Fibroblast of the aortic adventitia (primary cell): ENCODE measurements around the gene GPC5. TPM values are rescaled to one million over a fixed set of nuclear protein-coding genes. Genes with fewer than 3 reads are reported as not detected.

Source experiments
- DNase-seq: peaks from one replicate; pipeline ENCODE4 v3.0.0-alpha.2; 2010; ENCODE audit warnings: low read depth
- H3K4me3 ChIP-seq: 2 replicates; pipeline ENCODE4 v1.5.1; 2011; ENCODE audit warnings: low read depth, mild to moderate bottlenecking, control low read depth, low read length, moderate library complexity
- CTCF ChIP-seq: IDR thresholded peaks from 2 replicates; pipeline ENCODE4 v1.5.1; 2011; ENCODE audit warnings: mild to moderate bottlenecking, low read length, control low read depth, inconsistent platforms; ENCODE audit not compliant: insufficient read depth
- total RNA-seq: library from RNA; depleted of rRNA; stranded (reverse); fragments of >200 nt; gene quantifications from 2 replicates; pipeline ENCODE4 v1.2.3, GENCODE V29; 2012; ENCODE audit warnings: low replicate concordance

GPC5 gene
- total RNA-seq, 1 donor = 0.18 TPM

DNA sequence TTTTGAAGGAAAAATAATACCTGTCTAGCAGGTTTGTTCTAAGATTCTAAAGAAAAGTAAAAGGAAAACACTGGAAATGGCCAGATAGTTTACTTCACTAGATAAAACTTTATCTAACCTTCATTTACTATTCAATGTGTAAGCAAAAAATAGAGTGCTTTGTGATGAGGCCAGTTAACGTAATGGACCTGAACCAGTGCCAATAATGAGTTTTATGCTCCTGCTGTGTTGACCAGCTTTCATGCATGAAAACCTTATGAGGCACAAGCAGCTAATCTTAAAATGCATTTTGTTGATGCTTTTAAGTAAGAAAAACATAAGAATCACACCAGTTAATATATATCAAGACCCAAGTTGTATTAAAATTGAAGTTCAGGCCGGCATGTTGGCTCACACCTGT is 1211.0 kb downstream of the GPC5 start:
- DNase-seq = no peak
- no peak for TF ChIP-seq CTCF
- H3K4me3 ChIP-seq = no peak overlapping the region

- no peak for DNase-seq
- no peak for TF ChIP-seq CTCF
- no peak overlapping the region for H3K4me3 ChIP-seq
Measured at GRCh38 chr13:92612892-92613291, 1214.5 kb downstream of the GPC5 start.

DNA sequence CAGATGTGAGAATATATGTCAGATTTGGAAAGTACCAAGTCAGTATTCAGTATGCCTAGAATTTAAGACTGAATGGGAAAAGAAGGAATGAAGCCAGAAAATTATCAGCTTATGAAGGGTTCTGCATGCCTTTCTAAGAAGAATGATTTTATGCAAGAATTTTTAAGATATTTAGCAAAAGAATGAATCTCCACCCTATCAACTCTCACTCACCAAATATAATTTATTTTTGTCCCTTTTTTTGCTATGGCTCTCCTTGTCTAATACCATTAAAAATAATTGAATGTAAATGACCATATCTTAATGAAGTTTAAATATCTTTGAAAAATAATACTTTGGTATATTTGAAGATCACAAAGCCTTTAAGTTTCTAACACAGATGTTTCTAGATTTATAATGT is 1215.5 kb downstream of the GPC5 start:
- DNase-seq = no peak
- no peak for TF ChIP-seq CTCF
- H3K4me3 ChIP-seq = no peak overlapping the region

- H3K4me3 ChIP-seq = no peak overlapping the region
- TF ChIP-seq CTCF = no peak
- DNase-seq = no peak
Measured at GRCh38 chr13:92621985-92622384, 1223.6 kb downstream of the GPC5 start.

DNA sequence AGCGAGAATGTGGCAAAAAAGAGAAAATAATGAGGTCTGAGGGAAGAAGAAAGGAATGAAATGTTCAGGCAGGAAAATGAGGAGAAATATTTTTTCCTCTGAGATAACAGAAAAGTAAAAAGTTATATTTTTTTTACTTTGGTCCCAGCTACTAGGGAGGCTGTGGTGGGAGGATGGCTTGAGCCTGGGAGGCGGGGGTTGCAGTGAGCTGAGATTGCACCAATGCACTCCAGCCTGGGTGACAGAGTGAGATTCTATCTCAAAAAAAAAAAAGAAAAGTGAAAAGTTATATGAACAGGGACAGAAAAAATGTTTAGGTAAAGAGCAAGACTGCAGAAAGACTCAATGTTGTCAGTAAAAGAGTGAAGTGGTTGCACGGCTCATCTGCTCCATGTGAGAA is 1224.5 kb downstream of the GPC5 start:
- TF ChIP-seq CTCF = no peak
- DNase-seq = no peak
- H3K4me3 ChIP-seq = no peak overlapping the region

- no peak for TF ChIP-seq CTCF
- H3K4me3 ChIP-seq = no peak overlapping the region
- no peak for DNase-seq
Measured at GRCh38 chr13:92626274-92626673, 1227.9 kb downstream of the GPC5 start.

- DNase-seq = no peak
- no peak for TF ChIP-seq CTCF
- no peak overlapping the region for H3K4me3 ChIP-seq
Measured at GRCh38 chr13:92640936-92641335, 1242.5 kb downstream of the GPC5 start.
